Hypothalamus (tissue), 51 donors: ENCODE data around the gene RNASET2.
A peak's percentile ranks its signal among the peaks of the same experiment; 100 is the strongest.

Experiments
- DNase-seq, 51 donors: peaks; one replicate each; lab custom pipeline; 2025; lab: John Stamatoyannopoulos, UW

The RNASET2 gene, protein sequence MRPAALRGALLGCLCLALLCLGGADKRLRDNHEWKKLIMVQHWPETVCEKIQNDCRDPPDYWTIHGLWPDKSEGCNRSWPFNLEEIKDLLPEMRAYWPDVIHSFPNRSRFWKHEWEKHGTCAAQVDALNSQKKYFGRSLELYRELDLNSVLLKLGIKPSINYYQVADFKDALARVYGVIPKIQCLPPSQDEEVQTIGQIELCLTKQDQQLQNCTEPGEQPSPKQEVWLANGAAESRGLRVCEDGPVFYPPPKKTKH

DNA sequence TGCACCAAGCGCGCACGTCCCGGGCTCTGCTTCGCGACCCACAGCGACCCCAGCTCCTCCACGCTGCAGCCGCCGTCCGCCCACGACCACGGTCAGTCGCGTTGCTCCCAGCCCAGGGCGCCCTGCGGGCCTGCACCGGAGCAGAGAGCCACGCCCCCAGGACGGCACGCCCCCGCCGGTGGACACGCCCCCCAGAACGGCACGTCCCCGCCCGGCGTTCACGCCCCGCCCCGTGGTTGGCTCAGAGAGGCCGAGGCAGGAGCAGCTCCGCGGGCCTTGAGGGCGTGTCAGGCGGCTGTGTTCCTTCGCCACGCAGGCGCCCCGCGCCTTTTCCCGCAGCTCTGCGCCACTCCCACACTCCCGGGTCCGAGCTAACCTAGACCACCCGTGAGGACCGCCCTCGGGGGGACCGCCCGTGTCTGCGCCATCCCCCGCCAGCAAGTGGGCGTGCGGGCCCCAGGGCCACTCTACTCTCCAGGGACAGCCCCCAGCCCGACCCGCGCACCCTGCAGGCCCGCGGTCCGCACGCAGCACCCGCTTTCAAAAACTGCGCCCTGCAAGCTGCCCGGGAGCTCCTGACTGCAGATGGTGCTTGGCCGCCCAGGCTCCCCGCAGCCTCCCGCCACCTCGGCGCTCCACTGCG is at the start of gene RNASET2:
Gene RNASET2, minus strand, starts transcription at position 107 of the 643 bp plus-strand sequence. CDS start 368 bp downstream, outside the sequence.
- DNase-seq = peak in 50 of 51 donors; percentile 44 to 94 (median 86)

DNA sequence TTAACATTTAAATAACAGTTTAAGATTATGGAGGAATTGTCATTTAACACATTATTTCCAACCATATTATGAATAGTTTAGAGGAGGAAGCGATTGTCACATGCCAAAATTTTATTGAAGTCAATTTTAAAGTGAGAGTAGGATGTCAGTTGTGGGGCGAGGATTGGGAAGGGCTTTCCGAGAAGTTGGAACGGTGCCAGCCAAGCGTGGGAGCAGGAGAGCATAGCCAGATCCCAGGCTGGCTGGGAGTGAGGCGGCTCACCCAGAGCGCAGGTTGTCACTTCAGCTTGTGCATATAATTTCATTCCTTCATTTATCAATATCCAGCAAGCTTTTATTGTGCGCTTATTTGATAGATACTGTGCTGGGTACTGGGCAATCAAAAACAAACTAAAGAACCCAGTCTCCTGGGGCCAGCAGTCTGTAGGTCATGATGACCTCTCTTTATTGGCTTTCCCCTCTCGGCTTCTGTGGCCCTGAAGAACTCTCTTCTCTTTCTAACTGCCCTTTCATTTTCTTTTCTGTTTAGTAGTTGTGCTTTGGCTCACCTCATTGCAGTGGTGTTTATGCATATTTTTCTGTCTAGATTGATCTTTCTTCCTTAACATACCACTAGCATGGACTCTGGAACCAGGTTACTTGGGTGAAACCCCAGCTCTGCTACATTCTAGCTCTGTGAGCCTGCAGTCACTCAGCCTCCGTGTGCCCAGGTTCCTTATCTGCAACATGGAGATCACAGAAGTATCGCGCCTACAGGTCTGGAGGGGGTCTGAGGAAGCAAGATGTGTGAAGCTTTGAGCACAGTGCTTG is 49.2 kb upstream of the RNASET2 start:
- no peak for DNase-seq

DNA sequence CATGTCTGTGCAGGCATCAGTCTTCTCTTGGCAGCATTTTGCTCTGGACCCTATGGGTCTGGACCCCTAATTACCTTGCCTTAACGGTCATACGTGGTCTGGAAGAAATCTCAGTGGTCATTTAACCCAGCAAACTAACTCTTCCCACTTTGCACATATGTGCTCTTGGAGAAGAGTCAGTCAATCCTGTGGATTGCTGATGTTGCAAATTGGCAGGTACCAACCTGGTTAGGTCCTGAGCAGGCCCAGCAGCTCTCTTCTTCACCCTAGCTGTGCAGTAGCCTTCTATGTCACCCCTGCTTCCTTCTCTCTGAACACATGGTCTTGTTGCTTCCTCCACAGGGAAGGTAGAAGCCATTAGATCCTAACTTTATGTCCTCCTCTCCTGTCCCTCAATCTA is 44.4 kb upstream of the RNASET2 start:
- DNase-seq = no peak

DNA sequence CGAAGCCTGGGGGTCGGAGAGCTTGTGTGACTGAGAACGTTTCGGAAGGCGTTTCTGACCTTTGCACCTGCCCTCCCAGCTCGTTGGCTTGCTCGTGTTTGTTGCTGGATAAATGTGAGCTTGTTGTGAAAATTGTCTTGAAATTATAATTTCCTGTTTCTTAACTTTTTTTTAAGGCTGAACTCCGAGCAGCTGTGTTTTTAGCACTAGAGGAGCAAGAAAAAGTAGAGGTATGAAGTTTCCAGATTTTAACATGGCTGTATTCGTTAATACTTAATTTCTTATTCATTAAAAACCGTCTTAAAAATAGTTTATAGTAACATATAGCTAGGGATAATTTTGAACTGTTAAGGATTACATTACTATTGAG is 43.5 kb upstream of the RNASET2 start:
- no peak for DNase-seq

DNA sequence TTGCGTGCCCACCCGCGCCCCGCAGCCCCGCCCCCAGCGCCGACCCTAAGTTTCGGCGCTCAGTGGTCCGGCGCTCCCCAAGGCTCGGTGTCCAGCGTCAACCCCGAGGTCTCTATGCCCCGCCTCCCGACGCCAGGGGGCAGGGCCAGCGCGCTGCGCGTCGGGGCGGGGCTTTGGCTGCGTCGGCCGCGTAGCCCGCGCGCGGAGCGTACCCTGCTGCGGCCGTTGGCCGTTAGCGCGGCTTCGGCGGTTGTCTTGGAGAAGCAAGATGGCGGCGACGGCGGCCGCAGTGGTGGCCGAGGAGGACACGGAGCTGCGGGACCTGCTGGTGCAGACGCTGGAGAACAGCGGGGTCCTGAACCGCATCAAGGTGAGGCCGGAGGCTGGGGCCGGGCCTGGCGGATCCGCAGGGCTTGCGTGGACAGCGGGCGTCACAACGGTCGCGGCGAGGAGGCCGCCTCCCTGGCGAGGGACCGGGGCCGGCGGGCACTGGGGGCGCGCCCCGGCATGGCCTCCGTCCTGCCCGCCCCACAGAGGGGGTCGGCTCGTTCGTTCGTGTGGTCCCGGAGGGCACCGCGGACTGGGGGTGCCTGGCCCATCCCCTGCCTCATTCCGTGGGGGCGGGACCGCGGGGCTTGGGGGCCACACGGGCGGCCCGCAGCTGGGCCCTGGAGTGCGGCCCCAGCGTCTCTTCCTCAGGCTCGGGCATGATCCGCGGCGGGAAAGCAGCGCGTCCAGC is 43.0 kb upstream of the RNASET2 start, which contains the start of gene CEP43:
Gene CEP43, plus strand, starts transcription at position 253 of the 739 bp plus-strand sequence. Its CDS starts 16 bp downstream, at position 269.
- peak; percentile 23 to 96 (median 90) for DNase-seq

DNA sequence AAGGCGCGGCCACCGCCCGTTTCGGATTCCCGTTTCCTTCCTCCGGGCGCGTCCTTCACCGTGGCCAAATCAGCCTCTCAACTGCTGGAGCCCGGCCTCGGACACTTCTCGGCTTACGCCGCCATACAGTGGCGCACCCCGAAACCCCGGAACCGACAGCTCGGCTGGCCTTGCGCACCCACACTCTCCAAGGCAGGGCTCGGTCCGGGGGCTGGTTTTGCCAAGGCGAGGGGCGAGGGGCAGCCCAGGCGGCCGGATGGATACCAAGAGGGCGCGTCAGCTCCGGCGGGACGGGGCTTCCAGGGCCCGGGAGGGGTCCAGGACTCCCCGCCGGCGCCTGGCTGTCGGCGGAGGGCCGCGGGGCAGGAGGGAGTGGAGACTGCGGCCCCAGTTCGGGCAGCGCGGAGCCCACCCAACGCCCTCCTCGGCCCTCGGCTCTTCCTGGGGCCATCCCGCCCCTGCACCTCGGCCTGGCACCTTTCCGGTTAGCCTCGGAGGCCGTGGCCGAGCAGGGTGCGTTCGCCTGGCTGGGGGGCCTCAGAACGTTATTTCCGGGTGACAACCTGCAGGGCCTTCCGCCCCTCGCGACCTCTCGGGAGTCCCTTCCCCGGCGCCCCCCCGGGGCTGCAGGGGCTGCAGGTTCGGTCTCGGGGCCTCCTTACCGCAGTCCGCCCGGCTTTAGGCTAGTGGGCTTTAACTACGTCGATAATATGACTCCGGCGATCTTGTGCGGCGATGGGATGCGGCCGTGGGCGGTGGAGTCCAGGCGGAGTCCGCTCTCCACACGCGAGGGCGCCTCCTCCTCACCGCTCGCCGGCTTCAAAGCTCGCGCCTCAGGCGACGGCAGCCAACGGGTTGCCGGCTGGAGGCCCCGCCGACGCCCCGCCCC is 42.1 kb upstream of the RNASET2 start:
- peak in 5 of 51 donors; percentile 9 to 43 (median 39) for DNase-seq

DNA sequence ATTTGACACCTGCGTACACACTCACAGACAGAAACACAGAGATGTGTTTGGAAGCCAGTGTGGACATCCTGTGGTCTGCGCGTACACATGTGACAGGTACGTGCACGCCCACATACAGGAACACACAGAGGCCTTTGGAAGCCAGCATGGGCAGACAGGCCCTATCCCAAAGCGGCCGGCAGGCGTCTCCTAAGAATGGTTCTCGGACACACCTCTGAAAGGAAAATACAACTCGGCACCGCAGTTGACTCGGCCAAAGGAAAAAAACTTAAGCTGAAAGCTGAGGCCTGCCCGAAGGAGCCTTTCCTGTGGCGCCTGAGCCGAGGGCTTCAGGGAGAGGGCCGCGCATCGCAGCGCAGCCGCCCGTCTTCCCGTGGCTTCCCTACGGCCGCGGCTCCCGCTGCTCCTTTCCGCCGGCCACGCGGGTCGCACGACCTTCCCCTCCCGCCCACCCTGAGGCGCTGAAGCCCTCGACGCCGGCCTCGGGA is 41.5 kb upstream of the RNASET2 start:
- DNase-seq = peak in 22 of 51 donors; percentile 3 to 47 (median 18)

DNA sequence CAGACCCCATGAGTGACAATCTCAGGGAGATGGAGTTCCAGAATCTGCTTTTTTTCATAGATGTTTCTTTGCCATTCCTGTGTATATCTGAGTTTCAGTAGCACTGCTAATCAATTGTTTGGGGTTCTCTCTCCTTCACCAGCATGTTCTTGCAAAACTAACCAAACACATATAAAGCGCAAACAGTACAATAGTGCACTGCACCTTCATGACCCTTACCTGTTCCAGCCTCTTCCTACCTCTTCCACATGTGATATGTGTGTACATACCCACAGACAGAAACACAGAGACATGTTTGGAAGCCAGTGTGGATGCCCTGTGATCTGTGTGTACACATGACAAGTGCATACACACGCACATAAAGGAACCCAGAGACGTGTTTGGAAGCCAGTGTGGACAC is 41.0 kb upstream of the RNASET2 start:
- no peak for DNase-seq

DNA sequence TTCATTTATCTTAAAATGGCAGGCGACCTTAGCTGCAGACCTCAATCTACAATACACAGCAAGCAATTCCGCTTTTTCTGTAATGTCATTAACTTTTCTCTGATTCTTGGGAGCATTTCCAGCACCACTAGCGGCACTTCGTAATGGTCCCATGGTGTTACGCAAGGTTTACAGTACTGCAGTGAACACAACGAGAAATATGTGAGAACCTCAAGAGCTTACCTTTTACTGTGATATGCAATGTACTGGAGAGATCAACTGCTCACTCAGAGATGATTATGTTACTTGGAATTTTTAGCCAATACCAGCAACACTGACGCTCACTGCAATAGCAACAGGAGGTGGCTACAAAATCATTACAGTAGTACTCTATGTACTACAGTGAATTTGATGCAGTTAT is 40.1 kb upstream of the RNASET2 start:
- DNase-seq = no peak

DNA sequence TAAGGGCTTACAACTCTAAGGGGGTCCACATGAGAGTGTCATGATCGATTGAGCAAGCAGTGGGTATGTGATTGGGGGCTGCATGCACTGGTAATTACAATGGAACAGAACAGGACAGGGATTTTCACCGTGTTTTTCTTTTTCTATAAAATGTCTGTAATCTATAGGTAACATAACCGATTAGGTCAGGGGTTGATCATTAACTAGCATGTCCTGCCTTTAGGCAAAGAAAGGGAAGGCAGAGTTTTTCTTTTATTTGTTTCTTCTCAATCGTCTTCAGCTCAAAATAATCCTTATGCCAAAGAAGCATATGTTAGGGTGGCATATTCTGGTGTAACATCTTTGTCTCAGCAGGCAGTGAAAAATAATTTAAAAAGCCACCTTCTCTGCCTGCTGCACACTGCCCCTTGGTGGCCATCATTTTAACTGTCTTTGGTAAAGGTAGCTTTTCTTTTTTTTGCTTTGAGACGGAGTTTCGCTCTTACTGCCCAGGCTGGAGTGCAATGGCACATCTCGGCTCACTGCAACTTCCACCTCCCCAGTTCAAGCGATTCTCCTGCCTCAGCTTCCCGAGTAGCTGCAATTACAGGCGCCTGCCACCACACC is 33.2 kb upstream of the RNASET2 start:
- peak in 8 of 51 donors; percentile 2 to 35 (median 14) for DNase-seq

DNA sequence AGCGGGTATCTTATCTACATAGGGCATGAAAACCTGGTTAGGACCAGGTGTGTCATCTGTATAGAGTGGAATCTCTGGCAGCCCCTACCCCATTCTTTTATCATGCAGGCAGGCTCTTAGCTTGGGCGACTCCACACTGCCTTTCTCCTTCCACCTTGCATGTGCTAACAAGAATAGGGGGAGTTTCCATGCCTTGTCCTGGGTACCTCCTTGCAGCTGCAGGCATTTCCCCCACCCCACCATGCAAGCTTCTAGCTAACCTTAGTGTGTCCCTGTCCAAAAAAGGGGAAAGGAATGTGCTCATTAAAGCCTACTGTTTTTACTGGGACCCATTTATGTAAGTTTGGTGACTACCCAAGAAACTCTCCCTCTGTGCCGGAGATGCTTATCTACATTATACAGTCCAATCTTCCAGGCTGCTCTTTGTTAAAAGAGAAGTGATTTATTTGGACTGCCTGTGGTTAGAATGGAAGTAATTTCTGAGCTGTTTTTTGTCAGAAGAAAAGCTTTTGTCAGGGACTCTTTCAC is 32.4 kb upstream of the RNASET2 start:
- no peak for DNase-seq

DNA sequence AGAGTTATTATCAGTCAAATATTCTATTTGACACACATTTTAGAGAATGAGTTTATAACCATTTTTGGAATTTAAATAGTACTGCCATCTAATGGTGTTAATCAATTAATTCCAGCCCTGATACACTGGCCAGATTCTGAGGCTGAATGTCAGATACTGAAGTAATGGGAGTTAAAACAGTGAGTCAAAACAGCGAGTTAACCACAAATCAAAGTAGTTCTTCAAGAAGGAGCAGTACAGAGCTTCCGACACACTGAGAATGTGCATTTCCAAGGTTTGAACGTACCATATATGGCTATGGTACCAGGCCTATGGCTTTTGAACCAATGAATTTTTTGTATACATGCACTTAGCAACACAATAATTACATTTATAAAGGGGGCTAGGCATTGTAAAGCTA is 31.6 kb upstream of the RNASET2 start:
- DNase-seq = no peak

DNA sequence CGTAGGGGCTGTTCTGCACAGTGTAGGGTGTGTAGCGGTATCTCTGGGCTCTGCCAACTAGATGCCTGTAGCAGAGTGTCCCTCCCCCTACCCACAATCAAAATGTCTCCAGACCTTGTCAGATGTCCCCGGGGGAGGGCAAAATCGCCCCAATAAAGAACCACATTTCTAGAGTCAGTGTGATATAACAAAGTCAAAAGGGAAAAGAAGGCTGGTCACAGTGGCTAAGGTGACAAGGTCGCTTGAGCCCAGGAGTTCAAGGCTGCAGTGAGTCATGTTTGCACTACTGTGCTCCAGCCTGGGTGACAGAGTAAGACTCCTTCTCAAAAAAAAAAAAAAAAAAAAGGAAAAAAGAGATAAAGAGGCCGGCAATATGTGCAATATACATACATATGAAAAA is 31.1 kb upstream of the RNASET2 start:
- DNase-seq = no peak

DNA sequence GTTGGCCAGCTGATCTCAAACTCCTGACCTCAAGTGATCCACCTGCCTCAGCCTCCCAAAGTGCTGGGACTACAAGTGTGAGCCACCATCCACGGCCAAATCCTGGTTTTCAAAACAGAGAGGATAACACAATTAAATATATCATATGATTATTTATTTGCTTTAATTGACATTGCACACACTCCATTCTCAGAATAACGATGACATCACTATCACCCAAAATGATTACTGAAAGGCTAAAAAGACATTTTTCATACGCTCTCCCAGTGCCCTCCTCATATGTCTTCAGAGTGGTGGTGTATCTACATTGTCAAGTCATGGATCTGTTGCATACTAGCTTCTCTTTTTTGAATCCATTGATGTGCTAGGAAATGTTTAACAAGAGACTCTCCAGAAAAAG is 24.4 kb upstream of the RNASET2 start:
- DNase-seq = no peak

DNA sequence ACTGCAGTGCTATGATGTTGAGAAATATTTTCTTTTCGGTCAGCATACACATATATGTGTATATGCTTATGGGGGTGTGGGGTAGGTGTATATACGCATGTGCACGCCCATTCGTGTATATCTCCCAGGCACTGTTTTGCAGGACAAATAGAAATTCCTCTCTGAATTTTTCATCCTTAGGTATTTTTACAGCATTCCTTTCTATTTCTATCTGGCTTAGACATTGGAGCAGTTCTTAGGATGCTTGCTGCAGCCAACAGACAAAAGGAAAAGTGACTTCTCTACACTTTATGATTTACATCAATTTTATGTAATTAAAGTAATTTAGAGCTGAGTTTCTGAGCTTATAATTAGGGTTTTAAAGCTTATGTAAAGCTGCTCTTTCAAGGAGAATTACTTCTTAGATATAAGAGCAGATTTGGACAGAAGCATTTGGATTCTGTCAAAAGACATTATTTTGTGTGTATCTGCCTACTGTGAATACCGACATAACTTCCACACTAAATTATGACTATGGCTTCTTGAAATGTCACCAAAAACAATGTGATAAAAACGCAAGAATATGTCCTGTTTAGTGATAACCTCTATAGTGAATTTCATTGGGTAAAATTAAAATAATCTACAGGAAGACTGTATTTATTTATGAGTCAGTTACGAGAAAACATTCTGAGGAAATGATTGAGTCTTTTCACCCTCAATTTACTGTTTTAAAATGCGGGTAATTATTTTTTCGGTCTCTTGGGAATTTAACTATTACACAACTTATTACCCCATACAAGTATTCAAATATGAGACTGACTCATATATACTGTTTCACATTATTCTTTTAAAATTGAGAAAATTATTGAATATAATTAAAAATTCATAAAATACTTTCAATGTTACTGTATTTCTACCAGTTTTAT is 21.5 kb upstream of the RNASET2 start:
- no peak for DNase-seq

DNA sequence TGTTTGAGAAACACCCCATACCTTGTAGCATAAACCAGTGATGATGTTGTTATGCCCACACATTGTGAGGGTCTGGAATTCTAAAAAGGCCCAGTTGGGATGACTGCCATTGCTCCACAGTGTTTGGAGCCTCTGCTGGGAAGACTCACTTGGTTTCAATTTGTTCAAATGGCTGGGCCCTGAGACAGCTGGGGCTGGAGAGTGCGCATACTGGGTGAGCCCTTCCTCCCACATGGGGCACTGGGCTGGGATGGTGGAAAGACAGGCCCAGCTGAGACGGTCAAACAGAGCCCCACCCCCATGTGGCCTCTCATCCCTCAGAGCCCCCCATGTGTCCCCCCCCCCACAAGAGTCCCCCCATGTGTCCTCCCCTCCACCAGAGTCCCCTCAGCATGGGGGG is 20.3 kb upstream of the RNASET2 start:
- DNase-seq = no peak

DNA sequence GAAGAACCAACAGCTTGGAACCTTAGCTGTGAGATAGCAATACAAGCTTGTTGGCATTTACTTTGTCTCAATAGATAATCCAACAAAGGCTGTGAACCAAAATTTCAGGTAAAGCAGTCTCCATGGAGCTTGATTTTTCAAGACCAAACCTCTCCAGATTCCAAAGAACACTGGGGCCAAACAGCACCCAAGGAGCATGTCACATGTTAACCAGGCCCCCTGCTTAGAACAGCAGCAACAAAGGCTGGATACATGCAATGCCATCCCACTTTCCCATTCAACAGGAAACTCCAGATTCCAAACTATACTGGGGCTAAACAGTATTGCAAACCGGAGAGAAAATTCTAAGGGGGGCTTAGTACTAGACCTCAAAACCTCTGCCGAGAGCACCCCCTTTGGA is 15.8 kb upstream of the RNASET2 start:
- no peak for DNase-seq

DNA sequence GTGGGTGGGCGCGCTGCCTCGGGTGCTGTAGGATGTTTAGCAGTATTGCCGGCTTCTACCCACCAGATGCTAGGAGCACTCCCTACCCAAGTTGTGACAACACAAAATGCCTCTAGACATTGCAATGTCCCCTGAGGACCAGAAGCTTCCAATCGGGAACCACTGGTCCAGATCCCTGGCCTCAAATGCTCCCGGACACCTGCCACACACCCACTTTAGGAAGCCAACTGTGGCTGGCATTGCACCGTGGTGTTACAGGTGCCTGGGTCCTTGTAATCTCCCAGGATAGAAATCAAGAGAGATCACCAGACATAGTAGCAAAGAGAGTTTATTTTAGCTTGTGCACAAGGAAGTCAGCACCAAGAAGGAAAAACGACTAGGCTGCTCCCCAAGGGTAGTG is 14.9 kb upstream of the RNASET2 start:
- no peak for DNase-seq
